Tibial nerve (tissue), 3 donors: ENCODE measurements around the gene SUSD2.
"Not testable (repeated sequence)": the region's sequence is repeated elsewhere in the genome, so short reads cannot be mapped to it uniquely, and the experiment has no call there.

Experiments
- CTCF ChIP-seq, 5 experiments: fragments of 200-600 bp in 3 of 5; fragments of 450-650 bp in 2 of 5; sonication (generic) in 3 of 5; IDR thresholded peaks; one replicate each; pipeline ENCODE4 v1.5.1; 2016 to 2019; ENCODE audit warnings: antibody characterized with exemption in 5 of 5, mild to moderate bottlenecking in 3 of 5, moderate library complexity in 2 of 5
- POLR2A ChIP-seq, 2 donors: fragments of 450-650 bp; IDR thresholded peaks; one replicate each; pipeline ENCODE4 v1.6.1; 2017; ENCODE audit warnings: antibody characterized with exemption in 2 of 2, mild to moderate bottlenecking in 2 of 2, moderate library complexity in 2 of 2

- TF ChIP-seq CTCF, POLR2A (IDR thresholded peaks at IDR 0.05): not testable (repeated sequence)
These were observed 1.6 kb downstream of the SUSD2 start for GRCh38 chr22:24182900-24183246.
